Measurements from ENCODE around the gene SLC12A3.

- TF ChIP-seq RFX5 (IDR thresholded peaks at IDR 0.05; ENCODE audit: low read depth, low read length) (no peak), CTCF (conservative IDR thresholded peaks at IDR 0.05; ENCODE audit: low read depth, low read length) (no peak), POLR2A (IDR thresholded peaks at IDR 0.05; ENCODE audit: low read depth, low read length) (no peak), RAD21 (IDR thresholded peaks at IDR 0.05; ENCODE audit: low read length) (no peak), BHLHE40 (IDR thresholded peaks at IDR 0.05; ENCODE audit: low read depth, low read length) (no peak), MAZ (IDR thresholded peaks at IDR 0.05; ENCODE audit: borderline replicate concordance, low read depth, low read length) (no peak), MXI1 (IDR thresholded peaks at IDR 0.05; ENCODE audit: borderline replicate concordance, low read depth, low read length) (no peak), SMC3 (IDR thresholded peaks at IDR 0.05; ENCODE audit: low read depth, low read length) (no peak), CEBPB (IDR thresholded peaks at IDR 0.05; ENCODE audit: low read depth, low read length) (no peak), CHD1 (IDR thresholded peaks at IDR 0.05; ENCODE audit: low read depth, low read length) (no peak), RCOR1 (IDR thresholded peaks at IDR 0.05; ENCODE audit: insufficient replicate concordance, low read length) (no peak), MAFK (IDR thresholded peaks at IDR 0.05; ENCODE audit: low read depth, low read length) (no peak)
- TF ChIP-seq, protein P1, sequence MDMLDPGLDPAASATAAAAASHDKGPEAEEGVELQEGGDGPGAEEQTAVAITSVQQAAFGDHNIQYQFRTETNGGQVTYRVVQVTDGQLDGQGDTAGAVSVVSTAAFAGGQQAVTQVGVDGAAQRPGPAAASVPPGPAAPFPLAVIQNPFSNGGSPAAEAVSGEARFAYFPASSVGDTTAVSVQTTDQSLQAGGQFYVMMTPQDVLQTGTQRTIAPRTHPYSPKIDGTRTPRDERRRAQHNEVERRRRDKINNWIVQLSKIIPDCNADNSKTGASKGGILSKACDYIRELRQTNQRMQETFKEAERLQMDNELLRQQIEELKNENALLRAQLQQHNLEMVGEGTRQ (IDR thresholded peaks at IDR 0.05; ENCODE audit: low read depth, low read length): no peak
These were observed 51.8 kb downstream of the SLC12A3 start for GRCh38 chr16:56916571-56917403.
